Endothelial cell of umbilical vein (primary cell): ENCODE measurements around the gene QSER1. TPM values are rescaled to one million over a fixed set of nuclear protein-coding genes. Genes with fewer than 3 reads are reported as not detected.

Experiments
- BruUV-seq: library from RNA; stranded (reverse); fragments of 400-500 nt; replicated peaks from 2 replicates; lab custom pipeline; 2021; lab: Mats Ljungman, UMichigan
- CTCF ChIA-PET: fragments of 300-600, 350-600 bp; sonication (Branson Sonifier 250); formaldehyde crosslinking; loops from one replicate; lab custom pipeline; 2021; ENCODE audit warnings: antibody characterized with exemption, inconsistent platforms; lab: Charles Lee
- POLR2A ChIA-PET: fragments of 300-600, 350-600 bp; sonication (Branson Sonifier 250); formaldehyde crosslinking; loops from one replicate; lab custom pipeline; 2021; ENCODE audit warnings: antibody characterized with exemption, inconsistent platforms; lab: Charles Lee
- DNase-seq: peaks from one replicate; pipeline ENCODE4 v3.0.0-alpha.2; 2011; ENCODE audit warnings: low read depth, low spot score
- FAIRE-seq: peaks from 2 replicates; lab custom pipeline; 2011; peaks lifted over from hg19 to GRCh38; lab: Jason Lieb, UNC
- H2AFZ ChIP-seq: 2 replicates; pipeline ENCODE4 v1.6.0; 2012; ENCODE audit warnings: low read depth, low read length, control low read depth, inconsistent platforms
- H3K27ac ChIP-seq: 2 replicates; pipeline ENCODE4 v1.5.1; 2011; ENCODE audit warnings: low read depth, mild to moderate bottlenecking, control low read depth, low read length, moderate library complexity; ENCODE audit not compliant: insufficient read depth
- H3K27me3 ChIP-seq, 2 experiments: 2 replicates each; pipeline versions ENCODE4 v1.6.0 to v1.6.1; 2011; ENCODE audit warnings: low read length in 2 of 2, mixed read lengths in 1 of 2; ENCODE audit not compliant: control insufficient read depth in 2 of 2, insufficient read depth in 2 of 2
- H3K36me3 ChIP-seq, 2 experiments: 2 replicates in 1 of 2; 3 replicates in 1 of 2; pipeline ENCODE4 v1.5.1; 2011; ENCODE audit warnings: low read length in 2 of 2, mild to moderate bottlenecking in 1 of 2, moderate library complexity in 1 of 2; ENCODE audit not compliant: control insufficient read depth in 2 of 2, insufficient read depth in 2 of 2; ENCODE audit errors: extremely low read depth in 1 of 2
- H3K4me1 ChIP-seq: 3 replicates; pipeline ENCODE4 v1.5.1; 2011; ENCODE audit warnings: mild to moderate bottlenecking, low read length; ENCODE audit not compliant: control insufficient read depth, insufficient read depth; ENCODE audit errors: extremely low read depth
- H3K4me2 ChIP-seq: 2 replicates; pipeline ENCODE4 v1.6.1; 2011; ENCODE audit warnings: low read length, control low read depth, mixed read lengths; ENCODE audit not compliant: insufficient read depth
- H3K4me3 ChIP-seq, 3 experiments: fragments of 200-600 bp in 1 of 3; sonication (generic), shearing (Covaris generic) in 1 of 3; replicated peaks in 1 of 3; 2 replicates each; pipeline ENCODE4 v1.5.1; 2011 to 2016; ENCODE audit warnings: control low read depth in 3 of 3, low read length in 3 of 3, mild to moderate bottlenecking in 2 of 3, inconsistent platforms in 1 of 3, low read depth in 1 of 3, moderate library complexity in 1 of 3; ENCODE audit not compliant: insufficient read depth in 1 of 3
- H3K79me2 ChIP-seq: 2 replicates; pipeline ENCODE4 v1.6.0; 2012; ENCODE audit warnings: low read length, inconsistent platforms; ENCODE audit not compliant: control insufficient read depth, insufficient read depth
- H3K9ac ChIP-seq: replicated peaks from 2 replicates; pipeline ENCODE3; 2011; ENCODE audit warnings: low read length, control low read depth; ENCODE audit not compliant: insufficient read depth; ENCODE audit errors: extremely low read depth
- H3K9me1 ChIP-seq: replicated peaks from 3 replicates; pipeline ENCODE4 v1.6.0; 2011; ENCODE audit warnings: mild to moderate bottlenecking, low read length; ENCODE audit not compliant: control insufficient read depth, insufficient read depth; ENCODE audit errors: extremely low read depth
- H3K9me3 ChIP-seq: replicated peaks from 2 replicates; pipeline ENCODE4 v1.5.1; 2012; ENCODE audit warnings: low read length, inconsistent platforms; ENCODE audit not compliant: control insufficient read depth, insufficient read depth
- H4K20me1 ChIP-seq: replicated peaks from 2 replicates; pipeline ENCODE3; 2011; ENCODE audit warnings: mild to moderate bottlenecking, low read length; ENCODE audit not compliant: control insufficient read depth, insufficient read depth; ENCODE audit errors: extremely low read depth
- EZH2 ChIP-seq: IDR thresholded peaks from 2 replicates; pipeline ENCODE4 v1.6.1; 2012; ENCODE audit warnings: borderline replicate concordance, low read depth, mild to moderate bottlenecking, moderate library complexity, low read length, inconsistent platforms; ENCODE audit not compliant: severe bottlenecking
- FOS ChIP-seq: IDR thresholded peaks from 2 replicates; pipeline ENCODE4 v1.6.1; 2011; ENCODE audit warnings: mild to moderate bottlenecking, low read length, moderate library complexity, borderline replicate concordance; ENCODE audit not compliant: insufficient read depth
- GATA2 ChIP-seq: IDR thresholded peaks from 2 replicates; pipeline ENCODE4 v1.7.0; 2011; ENCODE audit warnings: low read depth, mild to moderate bottlenecking, moderate library complexity, mixed read lengths, low read length; ENCODE audit not compliant: insufficient read length, insufficient read depth
- JUN ChIP-seq: IDR thresholded peaks from 2 replicates; pipeline ENCODE4 v1.6.1; 2011; ENCODE audit warnings: borderline replicate concordance, low read depth; ENCODE audit not compliant: insufficient read length, insufficient read depth
- MAX ChIP-seq: IDR thresholded peaks from 2 replicates; pipeline ENCODE4 v1.6.1; 2011; ENCODE audit not compliant: insufficient read depth, insufficient read length
- MYC ChIP-seq: IDR thresholded peaks from one replicate; pipeline ENCODE4 v1.6.1; 2011; ENCODE audit warnings: mild to moderate bottlenecking, low read depth, low read length
- POLR2A ChIP-seq: IDR thresholded peaks from 2 replicates; pipeline ENCODE4 v1.6.1; 2012; ENCODE audit warnings: low read depth, mild to moderate bottlenecking, control low read depth, low read length
- POLR2AphosphoS5 ChIP-seq: IDR thresholded peaks from 2 replicates; pipeline ENCODE4 v1.6.1; 2012; ENCODE audit warnings: low read depth, mild to moderate bottlenecking, control low read depth, low read length, moderate library complexity; ENCODE audit not compliant: insufficient read depth
- dilution Hi-C: fragments of 300-500 bp; cut with MboI; formaldehyde crosslinking; loops from one replicate; pipeline ENCODE4 v1.15.0; 2019; ENCODE audit warnings: low sequenced_read_pairs; ENCODE audit not compliant: extremely low pct_ligation_motif_present
- intact Hi-C: fragments of 100-400 bp; cut with micrococcal nuclease; formaldehyde crosslinking; loops from one replicate; pipeline ENCODE4 v1.10.0; 2022
- polyA plus RNA-seq, 4 experiments: library from polyadenylated mRNA; depleted of rRNA in 3 of 4; stranded (reverse) in 3 of 4; unstranded in 1 of 4; fragments of >200 nt; gene quantifications; 2 replicates each; pipeline versions ENCODE4 v1.2.1 to v1.2.3, GENCODE V29; 2011 to 2012; ENCODE audit warnings: missing spikeins in 1 of 4
- total RNA-seq: library from RNA; stranded (reverse); gene quantifications from 2 replicates; pipeline ENCODE4 v1.2.3, GENCODE V29; 2021
- TF ChIP-seq, protein P1 (sequence below), 2 donors: IDR thresholded peaks; 1 replicate in 1 of 2; 2 replicates in 1 of 2; pipeline ENCODE4 v1.5.1; 2011; ENCODE audit warnings: low read length in 2 of 2, mild to moderate bottlenecking in 2 of 2, moderate library complexity in 2 of 2, control low read depth in 1 of 2, inconsistent platforms in 1 of 2, low read depth in 1 of 2; ENCODE audit not compliant: insufficient read depth in 1 of 2; ENCODE audit errors: extremely low read depth in 1 of 2

The QSER1 gene
- total and polyA plus RNA-seq, 2 donors (not counting 3 experiments of a cell fraction or from before 2014, with no cell fraction given) = 5.5 to 36.6 TPM

DNA sequence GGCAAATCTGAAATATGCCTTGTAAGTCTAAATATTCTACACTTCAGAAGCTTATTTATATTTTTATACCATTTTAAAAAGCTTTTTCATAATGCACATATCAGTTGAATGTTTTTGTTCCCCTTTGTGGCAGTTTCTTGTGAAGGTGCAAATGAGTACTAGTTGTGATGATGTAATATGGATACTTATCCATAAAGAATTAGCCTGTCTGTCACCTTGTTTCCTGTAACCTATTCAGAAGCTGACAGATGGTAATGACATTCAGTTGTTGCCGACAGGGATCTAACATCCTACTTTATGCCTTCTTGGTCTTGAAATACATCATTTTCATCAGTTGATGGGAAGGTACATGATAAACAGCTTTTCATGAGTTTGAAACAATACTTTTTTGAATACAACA, 2.9 kb downstream of the QSER1 start:
- Histone ChIP-seq H3K4me1 (peaks cover 13% of the 10 kb centered on the region), H3K27me3 (no peaks in the 10 kb centered on the region), H3K9ac (no peak overlapping the region), H3K9me1 (no peaks in the 10 kb centered on the region), H3K27ac (no peak overlapping the region), H3K36me3 (no peaks in the 10 kb centered on the region), H3K4me2 (no peak overlapping the region), H2AFZ (no peak overlapping the region), H3K79me2 (peaks cover 67% of the 10 kb centered on the region), H3K9me3 (no peaks in the 10 kb centered on the region), H3K4me3 (no peak overlapping the region), H4K20me1 (no peaks in the 10 kb centered on the region)
- FAIRE-seq = no peak
- intact Hi-C loops = loop anchor here (10.0 kb wide), 1 partner anchor 811 kb away; no protein-coding TSS in a partner anchor
- ChIA-PET POLR2A (no interaction called here), CTCF (interaction anchor here (1.2 to 2.2 kb wide), 2 partner anchors 10 to 14 kb away, joined by 3 to 6 read pairs; no protein-coding TSS in a partner anchor)
- dilution Hi-C loops = no loop called here
- no TSS peak for BruUV-seq
- TF ChIP-seq JUN (no peak), EZH2 (no peak), FOS (no peak), POLR2AphosphoS5 (no peak), MYC (no peak), MAX (no peak), GATA2 (no peak), POLR2A (no peak)
- TF ChIP-seq, protein P1, sequence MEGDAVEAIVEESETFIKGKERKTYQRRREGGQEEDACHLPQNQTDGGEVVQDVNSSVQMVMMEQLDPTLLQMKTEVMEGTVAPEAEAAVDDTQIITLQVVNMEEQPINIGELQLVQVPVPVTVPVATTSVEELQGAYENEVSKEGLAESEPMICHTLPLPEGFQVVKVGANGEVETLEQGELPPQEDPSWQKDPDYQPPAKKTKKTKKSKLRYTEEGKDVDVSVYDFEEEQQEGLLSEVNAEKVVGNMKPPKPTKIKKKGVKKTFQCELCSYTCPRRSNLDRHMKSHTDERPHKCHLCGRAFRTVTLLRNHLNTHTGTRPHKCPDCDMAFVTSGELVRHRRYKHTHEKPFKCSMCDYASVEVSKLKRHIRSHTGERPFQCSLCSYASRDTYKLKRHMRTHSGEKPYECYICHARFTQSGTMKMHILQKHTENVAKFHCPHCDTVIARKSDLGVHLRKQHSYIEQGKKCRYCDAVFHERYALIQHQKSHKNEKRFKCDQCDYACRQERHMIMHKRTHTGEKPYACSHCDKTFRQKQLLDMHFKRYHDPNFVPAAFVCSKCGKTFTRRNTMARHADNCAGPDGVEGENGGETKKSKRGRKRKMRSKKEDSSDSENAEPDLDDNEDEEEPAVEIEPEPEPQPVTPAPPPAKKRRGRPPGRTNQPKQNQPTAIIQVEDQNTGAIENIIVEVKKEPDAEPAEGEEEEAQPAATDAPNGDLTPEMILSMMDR (IDR thresholded peaks at IDR 0.05; ENCODE audit: extremely low read depth in 1 of 2, insufficient read depth in 1 of 2, low read depth in 1 of 2, low read length in 2 of 2) = no peak
- no peak for DNase-seq
